ENCODE measurements around the gene LRRC7. TPM values are rescaled to one million over a fixed set of nuclear protein-coding genes. Genes with fewer than 3 reads are reported as not detected.
A peak's percentile ranks its signal among the peaks of the same experiment; 100 is the strongest.

LRRC7 gene
- total and polyA plus RNA-seq, 2 donors from 2014 or later: 0.19 to 0.37 TPM

- Histone ChIP-seq H3K27ac (ENCODE audit: low read depth in 2 of 2, low read length in 2 of 2) (no peak overlapping the region), H3K9ac (ENCODE audit: low read length in 3 of 3) (no peak overlapping the region), H3K36me3 (ENCODE audit: control insufficient read depth in 2 of 3, insufficient read depth in 3 of 3, low read length in 3 of 3) (no peaks in the 10 kb centered on the region), H3K9me3 (ENCODE audit: control insufficient read depth in 2 of 3, insufficient read depth in 1 of 3, low read length in 3 of 3) (no peaks in the 10 kb centered on the region), H3K4me3 (ENCODE audit: low read length in 3 of 3) (no peak overlapping the region), H3K4me1 (ENCODE audit: control insufficient read depth in 2 of 3, insufficient read depth in 2 of 3, low read depth in 1 of 3, low read length in 3 of 3) (no peaks in the 10 kb centered on the region), H3K27me3 (ENCODE audit: control insufficient read depth, insufficient read depth, low read length) (no peaks in the 10 kb centered on the region)
- no peak for TF ChIP-seq CTCF (IDR thresholded peaks at IDR 0.05; ENCODE audit: borderline replicate concordance, extremely low read depth, insufficient read depth)
- no peak for FAIRE-seq
- no peak for DNase-seq
- intact Hi-C loops (cut with DNase I): no loop called here
Observed at GRCh38 chr1:69702085-69702484, 134.4 kb downstream of the LRRC7 start.

GRCh38 chr1:69706473-69706872, 138.8 kb downstream of the LRRC7 start:
- H3K4me3 ChIP-seq (ENCODE audit: low read length in 3 of 3): no peak overlapping the region
- DNase-seq (no peak), FAIRE-seq (no peak)
- H3K36me3 ChIP-seq (ENCODE audit: control insufficient read depth in 2 of 3, insufficient read depth in 3 of 3, low read length in 3 of 3): no peaks in the 10 kb centered on the region
- H3K4me1 ChIP-seq (ENCODE audit: control insufficient read depth in 2 of 3, insufficient read depth in 2 of 3, low read depth in 1 of 3, low read length in 3 of 3): no peaks in the 10 kb centered on the region
- H3K9me3 ChIP-seq (ENCODE audit: control insufficient read depth in 2 of 3, insufficient read depth in 1 of 3, low read length in 3 of 3): no peaks in the 10 kb centered on the region
- intact Hi-C loops (cut with DNase I): no loop called here
- H3K9ac ChIP-seq (ENCODE audit: low read length in 3 of 3): no peak overlapping the region
- no peak overlapping the region for H3K27ac ChIP-seq (ENCODE audit: low read depth in 2 of 2, low read length in 2 of 2)
- TF ChIP-seq CTCF (IDR thresholded peaks at IDR 0.05; ENCODE audit: borderline replicate concordance, extremely low read depth, insufficient read depth): no peak
- no peaks in the 10 kb centered on the region for H3K27me3 ChIP-seq (ENCODE audit: control insufficient read depth, insufficient read depth, low read length)

- Histone ChIP-seq H3K9me3 (ENCODE audit: control insufficient read depth in 2 of 3, insufficient read depth in 1 of 3, low read length in 3 of 3) (no peaks in the 10 kb centered on the region), H3K36me3 (ENCODE audit: control insufficient read depth in 2 of 3, insufficient read depth in 3 of 3, low read length in 3 of 3) (no peaks in the 10 kb centered on the region), H3K9ac (ENCODE audit: low read length in 3 of 3) (no peak overlapping the region), H3K27ac (ENCODE audit: low read depth in 2 of 2, low read length in 2 of 2) (no peak overlapping the region), H3K4me3 (ENCODE audit: low read length in 3 of 3) (no peak overlapping the region), H3K4me1 (ENCODE audit: control insufficient read depth in 2 of 3, insufficient read depth in 2 of 3, low read depth in 1 of 3, low read length in 3 of 3) (no peaks in the 10 kb centered on the region), H3K27me3 (ENCODE audit: control insufficient read depth, insufficient read depth, low read length) (no peaks in the 10 kb centered on the region)
- FAIRE-seq (no peak), DNase-seq (no peak)
- intact Hi-C loops (cut with DNase I): no loop called here
- TF ChIP-seq CTCF (IDR thresholded peaks at IDR 0.05; ENCODE audit: borderline replicate concordance, extremely low read depth, insufficient read depth): no peak
Observed at GRCh38 chr1:69707103-69707502, 139.4 kb downstream of the LRRC7 start.

GRCh38 chr1:69710484-69711189, 142.9 kb downstream of the LRRC7 start:
- no peak for FAIRE-seq
- H3K9ac ChIP-seq (ENCODE audit: low read length in 3 of 3): no peak overlapping the region

More at GRCh38 chr1:69710484-69711189, 142.9 kb downstream of the LRRC7 start:
- intact Hi-C loops (cut with DNase I): no loop called here
- TF ChIP-seq CTCF (IDR thresholded peaks at IDR 0.05; ENCODE audit: borderline replicate concordance, extremely low read depth, insufficient read depth): no peak
- Histone ChIP-seq H3K9me3 (ENCODE audit: control insufficient read depth in 2 of 3, insufficient read depth in 1 of 3, low read length in 3 of 3) (no peaks in the 10 kb centered on the region), H3K36me3 (ENCODE audit: control insufficient read depth in 2 of 3, insufficient read depth in 3 of 3, low read length in 3 of 3) (no peaks in the 10 kb centered on the region), H3K4me3 (ENCODE audit: low read length in 3 of 3) (no peak overlapping the region), H3K27ac (ENCODE audit: low read depth in 2 of 2, low read length in 2 of 2) (no peak overlapping the region), H3K27me3 (ENCODE audit: control insufficient read depth, insufficient read depth, low read length) (no peaks in the 10 kb centered on the region), H3K4me1 (ENCODE audit: control insufficient read depth in 2 of 3, insufficient read depth in 2 of 3, low read depth in 1 of 3, low read length in 3 of 3) (no peaks in the 10 kb centered on the region)
- peak in 1 of 5 donors; percentile 50 for DNase-seq
